ENCODE results near the gene PXK. TPM values are rescaled to one million over a fixed set of nuclear protein-coding genes. Genes with fewer than 3 reads are reported as not detected.
A peak's percentile ranks its signal among the peaks of the same experiment; 100 is the strongest.

The PXK gene
- total RNA-seq, 2 donors from 2014 or later = 15.0 to 27.4 TPM

- ATAC-seq (no peak), DNase-seq (ENCODE audit: low spot score in 2 of 2) (no peak)
- Mint-ChIP-seq H3K9me3 (no peaks in the 10 kb centered on the region), H3K36me3 (no peaks in the 10 kb centered on the region), H3K27ac (no peak overlapping the region)
Observed at GRCh38 chr3:58441514-58442450, 109.1 kb downstream of the PXK start.

GRCh38 chr3:58452176-58452575 lies 119.5 kb downstream of the PXK start:
- no peak overlapping the region for H3K27ac Mint-ChIP-seq
- DNase-seq (ENCODE audit: low spot score in 2 of 2) (no peak), ATAC-seq (no peak)
- H3K9me3 Mint-ChIP-seq = peaks cover 18 to 21% of the 10 kb centered on the region in 2 donors
- peaks cover 14 to 25% of the 10 kb centered on the region in 2 donors for H3K36me3 Mint-ChIP-seq

GRCh38 chr3:58459160-58459559 lies 126.5 kb downstream of the PXK start:
- Mint-ChIP-seq H3K27ac (no peak overlapping the region), H3K36me3 (peaks cover 7 to 14% of the 10 kb centered on the region in 2 donors), H3K9me3 (peaks cover 10 to 12% of the 10 kb centered on the region in 2 donors)
- ATAC-seq (no peak), DNase-seq (ENCODE audit: low spot score in 2 of 2) (no peak)

- H3K27ac Mint-ChIP-seq = no peak overlapping the region
- ATAC-seq (no peak), DNase-seq (ENCODE audit: low spot score in 2 of 2) (no peak)
- H3K36me3 Mint-ChIP-seq = no peaks in the 10 kb centered on the region
- H3K9me3 Mint-ChIP-seq = no peaks in the 10 kb centered on the region
Observed at GRCh38 chr3:58462829-58463180, 130.1 kb downstream of the PXK start.

GRCh38 chr3:58463181-58463941 lies 130.7 kb downstream of the PXK start:
- peak overlapping the region in 1 of 2 donors; percentile 47 for H3K27ac Mint-ChIP-seq
- H3K36me3 Mint-ChIP-seq = no peaks in the 10 kb centered on the region
- DNase-seq (ENCODE audit: low spot score in 2 of 2) (peak; percentile 74 to 92), ATAC-seq (peak; percentile 98)
- no peaks in the 10 kb centered on the region for H3K9me3 Mint-ChIP-seq

GRCh38 chr3:58463942-58464271 lies 131.2 kb downstream of the PXK start:
- ATAC-seq = no peak
- Mint-ChIP-seq H3K9me3 (no peaks in the 10 kb centered on the region), H3K27ac (peak overlapping the region in 1 of 2 donors; percentile 47), H3K36me3 (no peaks in the 10 kb centered on the region)
- DNase-seq (ENCODE audit: low spot score in 2 of 2) = no peak

GRCh38 chr3:58464866-58465265 lies 132.2 kb downstream of the PXK start:
- Mint-ChIP-seq H3K36me3 (no peaks in the 10 kb centered on the region), H3K9me3 (no peaks in the 10 kb centered on the region), H3K27ac (no peak overlapping the region)
- DNase-seq (ENCODE audit: low spot score in 2 of 2) (peak in 1 of 2 donors; percentile 15), ATAC-seq (peak; percentile 47 to 53)

GRCh38 chr3:58466899-58467563 lies 134.3 kb downstream of the PXK start:
- DNase-seq (ENCODE audit: low spot score in 2 of 2) (no peak), ATAC-seq (no peak)
- H3K27ac Mint-ChIP-seq = no peak overlapping the region
- H3K9me3 Mint-ChIP-seq = no peaks in the 10 kb centered on the region
- H3K36me3 Mint-ChIP-seq = no peaks in the 10 kb centered on the region

GRCh38 chr3:58469096-58469495 lies 136.4 kb downstream of the PXK start:
- DNase-seq (ENCODE audit: low spot score in 2 of 2) (no peak), ATAC-seq (no peak)
- no peaks in the 10 kb centered on the region for H3K9me3 Mint-ChIP-seq
- no peaks in the 10 kb centered on the region for H3K36me3 Mint-ChIP-seq
- H3K27ac Mint-ChIP-seq = no peak overlapping the region

- DNase-seq (ENCODE audit: low spot score in 2 of 2) (no peak), ATAC-seq (no peak)
- Mint-ChIP-seq H3K27ac (peak overlapping the region in 1 of 2 donors; percentile 72), H3K36me3 (no peaks in the 10 kb centered on the region), H3K9me3 (no peaks in the 10 kb centered on the region)
Observed at GRCh38 chr3:58470363-58471024, 137.8 kb downstream of the PXK start.

- DNase-seq (ENCODE audit: low spot score in 2 of 2) (peak; percentile 67 to 72), ATAC-seq (peak; percentile 94 to 96)
- H3K27ac Mint-ChIP-seq = peak overlapping the region in 1 of 2 donors; percentile 72
- H3K9me3 Mint-ChIP-seq = no peaks in the 10 kb centered on the region
- H3K36me3 Mint-ChIP-seq = no peaks in the 10 kb centered on the region
Observed at GRCh38 chr3:58471025-58471887, 138.6 kb downstream of the PXK start.

- DNase-seq (ENCODE audit: low spot score in 2 of 2) (no peak), ATAC-seq (no peak)
- Mint-ChIP-seq H3K36me3 (no peaks in the 10 kb centered on the region), H3K27ac (no peak overlapping the region), H3K9me3 (no peaks in the 10 kb centered on the region)
Observed at GRCh38 chr3:58473275-58473674, 140.6 kb downstream of the PXK start.

- ATAC-seq = no peak
- Mint-ChIP-seq H3K27ac (no peak overlapping the region), H3K36me3 (no peaks in the 10 kb centered on the region), H3K9me3 (no peaks in the 10 kb centered on the region)
- DNase-seq (ENCODE audit: low spot score in 2 of 2) = no peak
Observed at GRCh38 chr3:58474348-58474911, 141.7 kb downstream of the PXK start.

GRCh38 chr3:58474967-58475578 lies 142.4 kb downstream of the PXK start:
- no peak for DNase-seq (ENCODE audit: low spot score in 2 of 2)
- no peak overlapping the region for H3K27ac Mint-ChIP-seq
- ATAC-seq = no peak
- no peaks in the 10 kb centered on the region for H3K9me3 Mint-ChIP-seq
- H3K36me3 Mint-ChIP-seq = no peaks in the 10 kb centered on the region
